NCI-H510A (cell line): ENCODE results near the gene PTPRK.

ENCODE experiments used
- DNase-seq: peaks from one replicate; lab custom pipeline; 2025; lab: John Stamatoyannopoulos, UW

Gene PTPRK

DNA sequence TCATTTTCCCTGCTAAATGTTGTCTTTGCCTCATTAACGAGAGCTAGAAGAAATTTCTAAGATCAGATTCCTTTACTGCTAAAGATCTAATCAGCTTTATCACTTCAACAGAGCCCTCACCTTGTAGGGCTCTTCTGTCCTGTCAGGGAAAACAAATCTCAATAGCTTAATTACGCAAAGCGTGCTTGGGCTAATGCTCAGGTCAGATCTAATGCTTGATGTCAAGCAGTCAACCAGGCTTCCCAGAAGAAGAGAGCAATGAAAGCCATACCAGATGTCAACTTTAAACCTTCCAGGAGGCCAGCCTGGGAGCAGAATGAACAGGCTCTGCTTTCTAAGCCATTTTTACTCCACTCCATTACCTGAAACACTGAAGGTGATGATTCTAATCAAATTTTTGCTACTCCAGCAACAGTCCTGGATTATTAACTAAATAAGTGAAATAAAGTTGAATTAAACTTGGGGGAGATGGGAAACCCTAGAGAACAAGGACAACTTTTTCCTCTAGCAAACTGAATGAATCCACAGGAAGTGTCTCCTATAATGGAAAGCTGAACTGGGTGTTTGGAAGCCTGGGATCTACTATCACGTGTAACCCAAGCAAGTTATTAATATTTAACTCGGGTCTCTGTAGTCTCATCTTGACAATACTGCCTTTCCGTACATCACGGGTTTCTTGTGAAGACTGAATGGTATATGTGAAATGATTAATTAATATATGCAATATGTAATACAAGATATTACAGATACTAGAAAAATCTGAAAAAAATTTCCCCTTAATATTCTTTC, 273.7 kb downstream of the PTPRK start:
- DNase-seq, result no peak

DNA sequence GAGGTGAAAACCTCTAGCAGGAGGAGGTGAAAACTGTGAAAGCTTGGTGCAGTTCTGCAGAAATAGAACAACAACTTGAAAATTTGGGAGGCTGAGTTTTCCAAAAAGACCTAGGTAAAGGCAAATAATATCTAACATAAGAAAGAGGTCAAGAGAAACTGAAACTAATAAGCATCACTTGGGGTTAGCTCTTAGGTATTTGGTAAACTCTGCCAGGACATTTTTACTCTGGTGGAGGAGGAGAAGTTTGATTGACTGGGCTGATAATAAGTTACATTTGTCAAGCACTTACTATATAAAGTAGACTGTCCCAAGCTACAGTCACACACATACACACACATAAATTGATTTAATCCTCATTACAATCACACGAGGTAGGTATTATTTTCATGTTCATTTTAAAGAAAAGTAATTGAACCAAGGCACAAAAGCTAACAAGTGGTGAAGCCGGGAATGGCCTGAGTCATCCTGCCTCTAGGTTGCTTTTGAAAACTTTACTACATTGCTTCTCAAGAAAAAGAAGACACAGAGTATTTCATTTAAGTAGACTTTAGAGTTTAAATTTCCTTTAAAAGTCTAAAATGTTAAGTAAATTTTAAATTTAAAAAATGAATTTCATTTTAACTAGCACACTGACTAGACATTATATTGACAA, 275.5 kb downstream of the PTPRK start:
- DNase-seq, result no peak

DNA sequence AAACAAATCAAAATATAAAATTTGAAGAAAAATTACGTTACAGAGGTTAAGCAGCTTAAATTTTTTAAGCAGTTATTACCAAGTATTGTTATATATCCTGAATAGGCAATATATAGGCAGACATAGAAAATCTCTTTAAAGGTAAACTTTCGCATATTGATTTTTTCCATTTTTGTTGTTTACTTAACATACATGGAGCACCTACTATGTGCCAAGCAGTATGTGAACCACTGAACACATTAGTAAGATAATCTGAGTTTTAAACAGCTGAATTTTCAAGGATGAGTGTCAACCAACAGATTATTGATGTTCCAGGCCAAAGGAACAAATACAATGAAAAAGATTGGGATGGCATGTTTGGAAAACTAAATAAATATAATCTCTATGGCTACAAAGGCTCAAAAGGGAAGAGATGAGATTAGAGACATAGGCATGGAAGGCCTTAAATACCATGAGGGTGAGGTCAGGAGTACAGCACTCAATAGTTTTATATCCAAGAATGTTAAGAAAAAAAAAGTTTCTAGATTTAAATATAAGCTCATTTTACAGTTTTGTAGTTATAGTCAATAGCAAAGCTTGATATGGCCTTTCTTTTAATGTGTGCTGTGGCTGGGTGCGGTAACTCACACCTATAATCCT, 277.5 kb downstream of the PTPRK start:
- no peak for DNase-seq

DNA sequence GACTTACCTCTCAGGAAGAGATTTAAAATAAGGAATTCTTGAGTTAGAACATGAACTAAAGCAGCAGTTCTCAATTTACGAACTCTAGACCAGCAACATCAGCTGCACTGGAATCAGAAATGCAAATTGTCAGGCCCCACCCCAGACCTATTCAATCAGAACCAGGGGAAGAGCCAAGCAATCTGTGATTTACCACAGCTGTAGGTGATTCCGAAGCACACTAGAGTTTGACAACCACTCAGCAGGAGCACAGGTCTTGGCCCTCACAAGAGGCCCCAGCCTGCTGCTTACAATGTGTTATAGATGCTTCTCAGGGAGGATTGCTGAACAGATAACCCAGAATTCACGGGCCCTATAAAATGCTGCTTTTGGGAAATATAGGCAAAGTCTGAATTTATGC, 279.2 kb downstream of the PTPRK start:
- DNase-seq, result no peak

DNA sequence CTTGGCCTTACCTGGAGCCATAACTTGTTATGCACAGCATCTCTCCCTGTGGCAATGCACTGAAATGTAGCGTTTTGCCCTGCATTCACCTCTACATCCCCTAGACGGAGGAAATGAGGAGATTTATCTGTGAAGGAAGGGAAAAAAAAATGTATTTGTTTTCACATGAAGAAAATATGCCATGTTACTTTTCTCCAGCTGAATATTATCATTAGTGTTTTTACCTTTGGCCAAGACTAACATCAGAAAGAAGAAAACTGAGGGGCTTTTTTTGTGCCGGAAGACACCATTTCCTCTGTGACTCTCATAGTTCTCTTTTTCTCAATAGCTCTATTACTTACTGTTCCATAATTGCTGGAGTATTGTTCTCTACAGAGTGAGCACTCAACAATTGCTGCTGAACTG, 280.4 kb downstream of the PTPRK start:
- DNase-seq, result no peak

DNA sequence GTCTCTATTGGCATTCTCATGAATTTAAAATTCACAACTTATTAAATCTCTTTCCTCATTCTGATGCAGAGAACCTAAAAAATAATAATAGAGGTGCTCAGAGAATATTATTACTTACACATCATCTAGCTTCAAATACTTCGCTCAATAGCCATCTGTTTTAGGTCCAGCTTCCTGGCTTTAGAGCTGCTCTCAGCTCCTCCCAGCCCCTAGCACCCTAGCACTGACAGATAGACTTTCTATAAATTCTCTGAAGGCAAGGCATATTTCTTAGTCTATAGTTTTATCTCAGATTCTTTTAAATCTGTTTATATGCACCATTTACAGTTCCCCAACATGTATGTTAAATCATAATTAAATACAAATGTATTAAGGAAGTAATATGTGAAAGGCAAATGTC, 281.3 kb downstream of the PTPRK start:
- no peak for DNase-seq

DNA sequence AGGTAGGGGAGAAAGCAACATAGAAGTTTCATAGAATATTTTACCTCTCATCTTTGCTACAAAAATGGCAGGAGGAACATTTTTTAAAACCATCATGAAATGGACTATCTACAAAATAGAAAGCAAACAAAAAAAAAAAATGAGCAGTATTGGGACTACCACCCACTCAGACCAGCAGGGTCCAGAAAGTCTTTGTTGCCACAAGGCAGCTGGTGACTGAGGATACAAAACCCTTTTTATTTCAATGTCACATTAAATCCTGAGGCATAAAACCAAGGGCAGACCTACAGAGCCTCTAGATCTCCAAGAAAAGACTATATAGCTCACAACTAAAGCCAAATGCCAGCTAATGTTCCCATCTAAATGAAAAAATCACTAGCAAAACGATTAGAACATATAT, 282.2 kb downstream of the PTPRK start:
- no peak for DNase-seq

DNA sequence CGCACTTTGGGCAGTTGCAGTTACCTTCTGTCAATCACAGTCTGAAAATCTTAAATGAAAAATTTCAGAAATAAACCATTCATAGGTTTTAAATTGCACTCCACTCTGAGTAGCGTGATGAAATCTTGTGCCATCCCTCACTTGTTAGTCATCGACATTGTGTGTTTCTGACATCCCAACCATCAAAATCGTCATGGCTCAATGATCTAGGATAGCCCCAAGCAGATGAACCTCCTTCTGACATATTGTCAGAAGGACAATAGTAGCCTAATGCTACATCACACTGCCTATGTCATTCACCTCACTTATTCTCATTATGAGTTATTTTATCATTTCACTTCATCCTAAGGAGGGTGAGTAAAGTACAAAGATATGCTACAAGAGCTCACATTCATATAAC, 284.8 kb downstream of the PTPRK start:
- no peak for DNase-seq

DNA sequence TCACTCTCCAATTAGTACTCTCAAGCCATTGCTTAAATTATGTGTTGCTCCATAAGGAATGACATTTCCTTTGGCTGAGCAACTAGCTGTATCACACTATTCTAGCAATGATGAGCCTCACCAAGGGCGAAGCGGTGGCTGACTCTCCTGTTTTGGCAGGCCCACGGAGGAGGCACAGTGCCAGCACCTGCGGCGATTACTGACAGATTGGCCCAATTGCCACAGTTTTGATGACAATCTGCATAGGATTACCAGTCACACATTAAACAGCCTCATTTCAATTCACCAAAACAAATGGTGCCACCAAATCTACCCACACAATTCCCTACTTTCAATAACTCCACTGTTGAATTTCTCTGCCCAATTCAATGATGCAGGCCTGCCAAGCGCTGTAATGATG, 286.9 kb downstream of the PTPRK start:
- DNase-seq, result no peak

DNA sequence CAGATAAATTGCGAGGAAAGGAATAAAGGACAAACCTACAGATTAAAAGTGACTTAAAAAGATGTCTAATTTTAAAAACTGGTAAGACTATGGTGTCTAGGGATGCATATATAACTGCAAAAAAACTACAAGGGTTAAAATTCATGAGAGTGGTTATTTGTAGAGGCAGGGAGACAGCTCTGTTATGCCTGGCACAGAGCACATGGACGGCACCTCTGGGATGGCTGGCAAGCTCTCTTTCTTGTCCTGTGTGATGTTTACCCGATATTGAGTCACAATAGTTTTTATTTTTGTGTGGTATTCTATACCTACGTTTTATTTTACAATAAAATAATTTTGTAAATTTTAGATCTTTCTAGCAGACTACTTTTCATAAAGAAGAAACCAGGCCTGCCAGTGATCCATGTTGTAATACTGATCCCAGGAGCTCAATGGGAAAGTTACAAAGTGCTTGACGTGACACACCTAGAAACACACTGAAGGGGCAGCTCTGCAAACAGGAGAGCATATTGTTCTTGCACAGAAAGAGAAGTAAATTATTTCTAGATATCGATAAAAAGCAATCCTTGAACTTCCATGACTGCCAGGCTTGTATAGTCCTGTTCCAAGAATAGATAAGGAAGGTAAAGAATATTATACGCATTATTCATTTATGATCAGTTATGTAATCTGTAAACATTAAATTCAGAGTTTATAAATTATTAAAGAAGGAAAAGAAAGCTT, 290.0 kb downstream of the PTPRK start:
- DNase-seq, result no peak

DNA sequence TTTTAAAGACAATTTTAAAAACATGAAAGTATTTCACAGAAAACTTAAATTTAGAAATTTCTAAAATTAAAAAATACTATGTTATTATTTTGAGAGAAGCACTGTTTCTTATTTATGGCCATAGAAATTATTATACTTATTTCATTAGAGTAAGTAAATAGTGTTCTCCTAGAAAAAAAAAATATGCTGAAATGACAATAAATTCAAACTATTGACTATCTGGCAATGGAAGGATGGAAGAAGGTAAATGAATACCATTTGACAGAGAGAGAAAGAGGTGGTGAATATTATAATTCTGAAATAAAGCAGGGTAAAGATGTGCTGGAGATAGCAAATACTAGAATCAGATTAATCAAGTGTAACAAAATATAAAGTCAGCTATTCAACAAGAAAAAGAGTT, 294.8 kb downstream of the PTPRK start:
- no peak for DNase-seq

DNA sequence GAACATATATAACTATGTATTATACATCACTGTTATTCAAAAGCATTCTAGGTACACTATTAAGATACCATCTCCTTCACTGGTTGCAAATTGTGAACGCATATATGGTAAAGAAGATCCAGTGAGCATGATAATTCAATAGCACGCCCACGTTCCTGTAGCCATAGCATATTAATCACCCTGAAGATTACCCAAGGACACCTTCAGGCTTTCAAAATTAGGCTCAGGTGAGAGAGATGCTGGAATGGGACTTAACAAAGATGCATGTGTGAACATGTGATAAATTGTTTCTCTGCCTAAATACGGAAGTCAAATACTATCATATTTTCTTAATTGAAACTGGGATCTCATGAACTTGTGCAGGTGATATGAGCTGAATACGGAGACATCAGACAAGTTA, 303.5 kb downstream of the PTPRK start:
- DNase-seq, result no peak

DNA sequence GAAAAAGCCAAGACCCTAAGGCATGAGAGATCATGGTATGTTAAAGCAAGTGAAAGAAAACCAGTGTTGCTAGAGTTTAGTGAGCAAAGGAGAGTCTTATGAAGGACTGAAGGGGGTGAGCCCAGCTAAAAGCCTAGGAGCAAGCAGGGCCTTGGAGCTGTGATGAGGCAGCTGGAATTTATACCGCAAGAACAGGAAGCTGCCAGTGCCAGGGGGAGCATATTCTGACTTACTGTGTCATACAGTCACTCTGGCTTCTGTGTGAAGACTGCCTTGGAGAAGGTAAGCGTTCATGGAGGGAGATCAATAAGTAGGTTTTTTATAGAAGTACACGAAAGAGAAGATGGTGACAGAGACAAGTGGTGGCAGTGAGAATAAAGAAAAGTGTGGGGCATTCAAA, 310.6 kb downstream of the PTPRK start:
- DNase-seq, result no peak

DNA sequence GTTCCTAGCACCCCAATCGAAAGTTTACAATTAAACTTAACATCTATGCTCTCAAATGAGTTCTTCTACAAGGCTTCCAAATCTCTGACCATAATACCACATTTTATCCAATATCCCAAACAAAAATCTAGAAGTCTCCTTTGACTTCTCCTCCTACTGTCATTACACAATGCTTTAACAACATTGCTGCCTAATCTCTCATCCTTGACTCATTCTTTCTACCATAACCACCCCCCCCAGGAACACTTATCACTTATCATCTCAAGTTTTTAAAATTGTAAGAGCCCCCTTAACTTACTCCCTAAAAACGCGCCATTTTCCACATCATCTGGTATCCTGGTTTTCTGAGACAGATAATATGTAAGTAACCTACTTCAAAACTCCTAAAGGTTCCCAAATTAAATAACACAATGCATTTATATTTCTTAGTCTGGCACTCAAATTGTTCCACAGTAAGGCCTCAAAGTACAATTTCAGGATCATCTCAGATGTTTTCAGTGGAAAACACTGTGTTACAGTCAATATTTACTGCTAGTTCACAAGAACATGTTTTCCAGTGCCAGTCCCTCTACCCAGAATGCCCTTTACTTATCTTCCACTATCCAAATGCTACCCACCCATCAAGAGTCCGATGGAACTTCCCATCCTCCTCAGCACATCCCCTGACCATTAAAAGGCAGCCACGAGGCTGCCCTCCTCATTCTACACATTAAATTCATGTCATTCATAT, 311.4 kb downstream of the PTPRK start:
- no peak for DNase-seq

DNA sequence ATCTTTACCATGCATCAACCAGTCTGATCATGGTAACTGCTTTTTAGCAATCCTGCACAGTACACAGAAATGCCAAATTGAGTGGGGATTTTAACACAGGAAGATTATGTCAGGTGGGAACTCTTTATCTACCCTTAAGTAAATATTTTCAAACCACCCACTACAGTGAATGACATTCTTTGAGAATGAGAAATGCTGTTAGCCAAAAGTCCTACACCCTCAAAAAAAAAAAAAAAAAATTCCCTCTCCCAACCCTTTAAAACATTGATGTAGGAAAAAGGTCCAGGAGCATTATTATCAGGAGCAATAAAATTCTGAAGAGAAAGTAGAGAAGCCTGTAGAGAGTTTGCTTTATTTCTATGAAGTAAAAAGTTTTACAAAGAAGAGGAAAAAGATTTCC, 312.3 kb downstream of the PTPRK start:
- DNase-seq, result no peak

DNA sequence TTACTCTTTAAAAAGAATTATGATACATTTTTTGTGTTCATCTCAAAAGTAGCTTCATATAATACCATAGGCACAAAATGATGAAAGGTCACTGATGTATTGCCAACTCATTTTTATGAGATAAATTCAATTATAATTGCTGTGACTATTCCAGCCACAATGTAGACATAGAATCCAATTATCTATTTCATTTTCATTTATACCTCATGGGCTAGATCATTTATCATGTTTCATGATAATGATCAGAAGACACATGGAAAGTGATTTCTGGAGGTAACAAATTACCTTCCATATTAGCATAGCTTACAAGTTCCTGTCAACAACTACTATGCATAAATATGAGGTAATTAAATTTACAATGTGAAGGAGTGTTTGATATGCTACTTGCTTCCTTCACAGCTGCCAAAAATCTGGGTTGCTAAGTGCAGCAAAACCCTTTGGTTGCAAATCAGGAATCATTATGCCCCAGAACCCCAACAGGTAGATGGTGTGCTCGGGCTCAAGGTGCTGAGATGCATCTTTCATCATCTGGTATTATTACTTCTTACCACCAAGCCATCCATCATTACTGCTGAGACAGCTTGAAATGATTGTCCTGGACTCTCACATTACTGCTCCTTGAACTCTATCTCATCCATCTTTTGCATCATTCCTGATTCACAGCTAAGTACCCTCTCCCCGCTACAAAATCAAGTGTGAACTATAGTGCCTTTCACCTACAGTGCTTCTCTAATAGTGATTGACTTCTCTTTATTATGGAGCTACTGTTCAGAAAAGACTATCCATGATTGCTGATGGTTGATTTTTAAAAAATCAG, 313.6 kb downstream of the PTPRK start:
- DNase-seq, result no peak

DNA sequence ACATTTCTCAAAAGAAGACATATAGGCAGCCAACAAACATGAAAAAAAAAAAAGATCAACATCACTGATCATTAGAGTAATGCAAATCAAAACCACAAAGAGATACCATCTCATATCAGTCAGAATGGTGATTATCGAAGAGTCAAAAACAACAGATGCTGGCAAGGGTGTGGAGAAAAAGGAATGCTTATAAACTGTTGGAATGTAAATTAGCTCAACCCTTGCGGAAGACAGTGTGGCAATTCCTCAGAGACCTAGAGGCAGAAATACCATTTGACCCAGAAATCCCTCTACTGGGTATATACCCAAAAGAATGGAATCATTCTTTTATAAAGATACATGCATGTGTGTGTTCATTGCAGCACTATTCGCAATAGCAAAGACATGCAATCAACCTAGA, 315.8 kb downstream of the PTPRK start:
- DNase-seq, result no peak

DNA sequence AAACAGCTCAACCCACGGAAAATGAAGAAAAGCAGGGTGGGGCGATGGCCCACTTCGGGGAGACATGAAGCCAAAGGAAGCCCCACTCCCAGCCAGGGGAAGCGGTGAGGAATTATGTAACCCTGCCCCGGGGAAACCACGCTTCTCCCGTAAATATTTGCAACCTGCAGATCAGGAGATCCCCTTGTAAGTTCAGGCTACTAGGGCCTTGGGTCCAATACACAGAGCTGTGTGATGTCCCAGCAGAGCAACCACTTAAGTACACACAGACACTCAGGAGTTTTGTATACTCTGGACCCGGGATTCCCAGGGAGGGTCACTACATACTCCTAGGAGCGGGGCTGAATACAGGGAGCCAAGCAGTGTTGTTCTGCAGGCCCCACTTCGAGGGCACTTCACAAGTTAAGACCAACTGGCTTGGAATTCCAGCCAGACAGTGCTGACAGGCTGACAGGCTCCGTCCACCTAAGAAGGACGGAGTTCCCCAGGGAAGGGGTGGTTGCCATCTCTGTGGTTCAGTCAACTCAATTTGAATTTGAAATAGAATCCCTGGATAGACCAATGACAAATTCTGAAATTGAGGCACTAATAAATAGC, 318.1 kb downstream of the PTPRK start:
- DNase-seq, result no peak

DNA sequence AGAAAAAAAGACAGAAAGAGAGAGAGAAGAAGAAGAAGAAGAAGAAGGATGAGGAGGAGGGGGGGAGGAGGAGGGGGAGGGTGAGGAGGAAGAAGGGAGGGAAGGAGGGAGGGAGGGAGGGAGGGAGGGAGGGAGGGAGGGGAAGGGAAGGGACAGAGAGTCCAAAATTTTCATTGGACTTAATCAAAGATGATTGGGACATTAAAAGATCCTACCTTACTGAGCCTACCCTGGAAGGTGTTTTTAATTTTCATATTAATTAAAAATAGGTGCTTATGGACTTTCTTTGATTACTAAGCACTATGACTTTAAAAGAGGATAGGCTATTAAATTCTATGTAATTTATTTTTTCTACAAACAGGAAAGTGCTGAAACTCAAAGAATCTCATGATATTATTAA, 319.6 kb downstream of the PTPRK start:
- DNase-seq, result no peak

DNA sequence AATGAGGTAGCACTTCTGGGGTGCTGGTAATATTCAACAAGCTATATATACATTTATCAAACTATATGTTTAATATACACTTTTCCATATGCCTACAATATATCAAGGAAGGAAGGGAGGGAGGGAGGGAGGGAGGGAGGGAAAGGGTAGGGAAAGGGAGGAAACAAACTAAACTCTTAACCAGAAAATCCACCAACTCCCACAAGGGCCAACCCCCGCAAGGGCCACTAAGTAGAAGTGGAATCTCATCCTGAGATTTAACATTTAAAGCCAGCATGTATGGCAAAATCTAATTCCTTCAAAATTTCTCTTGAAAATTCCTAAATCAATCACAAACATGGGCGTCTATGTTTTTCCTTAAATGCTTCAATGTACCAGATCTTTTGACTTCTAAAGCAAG, 320.9 kb downstream of the PTPRK start:
- no peak for DNase-seq

DNA sequence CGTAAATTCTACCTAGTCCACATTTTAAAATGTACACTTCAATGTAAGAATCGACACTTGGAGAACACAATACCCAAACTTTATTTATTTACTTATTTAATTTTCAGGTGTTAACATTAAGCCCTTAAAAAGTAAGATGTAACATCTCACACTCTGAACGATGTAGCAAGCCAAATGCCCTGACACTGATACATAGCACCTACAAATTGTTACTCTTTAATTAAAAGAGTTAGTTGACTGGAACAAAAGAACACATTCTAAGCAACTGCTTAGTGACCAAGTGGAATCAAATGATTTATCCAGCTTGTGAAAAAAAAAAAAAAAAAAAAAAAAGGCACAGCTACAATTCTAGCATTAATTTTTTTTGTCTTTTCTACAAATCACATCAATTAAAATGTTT, 327.4 kb downstream of the PTPRK start:
- DNase-seq, result no peak
